Activated naive CD4-positive, alpha-beta T cell treated with Interleukin-2 at 50 U/mL for 16 hours (primary cell): ENCODE data around the gene SDK2.

Experiments
- DNase-seq: peaks from one replicate; pipeline ENCODE4 v3.0.0-alpha.2; 2020

Gene SDK2

DNA sequence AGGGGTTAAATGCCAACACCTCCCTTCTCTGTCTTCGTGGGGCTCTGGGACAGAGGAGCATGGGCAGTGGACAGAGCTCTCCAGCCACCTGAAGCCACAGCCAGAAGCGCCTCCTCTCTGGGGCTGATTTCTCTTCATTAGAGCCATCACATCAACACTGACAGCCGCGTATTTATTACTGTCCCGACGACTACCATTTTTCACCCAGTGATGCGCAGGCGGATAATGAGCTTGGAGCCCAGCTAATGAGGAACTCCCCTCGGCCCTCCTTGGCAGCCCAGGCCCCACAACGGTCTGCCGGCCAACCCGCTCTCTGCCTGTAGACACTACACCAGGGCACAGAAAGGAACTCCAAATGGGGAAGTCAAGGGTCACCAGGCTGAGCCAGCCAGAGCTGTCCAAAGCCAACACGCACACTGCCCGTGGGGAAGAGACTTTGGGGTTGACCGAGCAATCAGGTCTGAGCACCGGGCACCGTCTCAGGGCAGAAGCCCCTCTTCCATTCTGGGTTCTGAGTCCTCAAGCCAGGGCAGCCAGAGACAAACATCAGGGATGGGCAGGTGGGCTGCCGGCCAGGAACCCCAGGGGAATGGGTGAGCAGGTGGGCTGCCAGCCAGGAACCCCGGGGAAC is 13.2 kb downstream of the SDK2 start:
- DNase-seq = no peak

GRCh38 chr17:73630531-73630930 is 13.7 kb downstream of the SDK2 start:
- no peak for DNase-seq

- DNase-seq = no peak
These were observed 15.3 kb downstream of the SDK2 start for GRCh38 chr17:73628642-73629552.

- DNase-seq = no peak
These were observed 18.1 kb downstream of the SDK2 start for GRCh38 chr17:73625991-73626673.

- no peak for DNase-seq
These were observed 19.2 kb downstream of the SDK2 start for GRCh38 chr17:73625006-73625405.

DNA sequence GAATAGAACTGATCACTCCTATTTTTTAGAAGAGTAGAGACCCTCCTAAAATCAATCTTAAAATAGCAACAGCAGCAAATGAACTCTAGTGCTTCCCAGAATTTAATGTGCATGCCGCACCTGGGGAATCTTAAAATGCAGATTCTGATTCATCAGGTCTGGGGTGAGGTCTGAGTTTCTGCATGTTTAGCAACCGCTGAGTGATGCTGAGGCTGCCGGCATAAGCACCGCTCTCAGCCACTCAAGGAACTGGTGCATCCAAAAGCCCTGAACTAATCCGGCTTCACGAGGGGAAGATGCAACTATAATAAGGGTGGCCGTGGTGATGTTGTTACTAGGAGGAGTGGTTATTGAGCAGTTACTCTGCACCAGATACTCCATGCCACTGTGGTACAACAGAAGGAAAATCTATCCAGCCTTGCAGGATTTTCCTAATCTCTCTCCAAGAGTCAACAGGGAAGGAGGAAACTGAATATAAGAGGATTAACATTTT is 19.7 kb downstream of the SDK2 start:
- DNase-seq = no peak

DNA sequence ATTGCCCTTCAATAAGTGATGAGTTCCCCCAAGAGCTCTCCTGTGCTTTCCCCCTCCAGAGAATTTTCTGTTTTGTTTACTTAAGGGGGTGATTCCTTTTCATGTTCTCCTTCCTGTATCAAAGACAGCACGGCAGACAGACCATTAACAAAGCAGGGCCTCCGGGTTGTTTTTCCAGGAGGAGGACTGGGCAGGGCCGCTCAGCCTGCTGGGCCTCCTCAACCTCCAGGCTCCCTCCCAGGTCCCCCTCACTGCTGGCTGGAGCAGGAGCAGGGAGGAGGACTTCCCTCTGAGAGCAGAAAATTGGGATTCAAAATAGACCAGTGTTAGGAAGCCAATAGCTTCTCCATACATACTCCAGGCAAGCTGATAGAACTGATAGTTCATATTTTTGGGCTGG is 20.4 kb downstream of the SDK2 start:
- no peak for DNase-seq

- no peak for DNase-seq
These were observed 21.0 kb downstream of the SDK2 start for GRCh38 chr17:73623247-73623646.

DNA sequence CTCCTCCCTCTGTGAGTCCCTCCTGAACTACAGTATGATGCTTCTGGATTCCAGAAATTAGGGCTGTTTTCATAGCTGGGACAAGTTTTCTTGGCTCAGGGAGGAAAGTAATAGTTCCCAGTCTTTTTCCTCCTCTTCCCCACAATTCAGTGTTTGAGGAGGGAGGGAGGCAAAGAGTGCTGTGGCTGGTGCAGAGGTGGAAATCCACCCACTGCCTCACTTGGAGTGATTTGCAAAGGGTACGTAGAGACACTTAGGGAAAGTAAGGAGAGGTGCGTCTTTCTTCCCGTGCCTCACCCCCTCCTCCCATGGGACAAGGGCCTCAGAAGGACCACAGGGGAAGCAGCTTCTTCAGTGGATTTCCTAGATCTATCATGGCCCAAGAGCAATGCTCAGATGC is 21.9 kb downstream of the SDK2 start:
- DNase-seq = no peak

- DNase-seq = no peak
These were observed 22.6 kb downstream of the SDK2 start for GRCh38 chr17:73621685-73622084.

DNA sequence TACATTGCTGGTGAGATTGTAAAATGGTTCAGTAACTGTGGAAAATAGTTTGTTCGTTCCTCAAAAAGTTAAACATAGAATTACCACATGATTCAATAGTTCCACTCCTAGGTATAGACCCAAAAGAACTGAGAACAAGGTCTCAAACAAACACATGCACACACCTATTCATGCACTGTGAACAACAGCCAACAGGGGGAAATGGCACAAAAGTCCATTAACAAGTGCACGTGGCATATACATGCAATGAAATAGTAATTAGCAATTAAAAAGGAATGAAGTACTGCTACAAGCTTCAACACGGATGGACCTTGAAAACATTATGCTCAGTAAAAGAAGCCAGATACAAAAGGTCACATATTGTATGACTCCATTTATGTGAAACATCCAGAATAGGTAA is 23.8 kb downstream of the SDK2 start:
- DNase-seq = no peak

- DNase-seq = no peak
These were observed 26.7 kb downstream of the SDK2 start for GRCh38 chr17:73617501-73617900.

DNA sequence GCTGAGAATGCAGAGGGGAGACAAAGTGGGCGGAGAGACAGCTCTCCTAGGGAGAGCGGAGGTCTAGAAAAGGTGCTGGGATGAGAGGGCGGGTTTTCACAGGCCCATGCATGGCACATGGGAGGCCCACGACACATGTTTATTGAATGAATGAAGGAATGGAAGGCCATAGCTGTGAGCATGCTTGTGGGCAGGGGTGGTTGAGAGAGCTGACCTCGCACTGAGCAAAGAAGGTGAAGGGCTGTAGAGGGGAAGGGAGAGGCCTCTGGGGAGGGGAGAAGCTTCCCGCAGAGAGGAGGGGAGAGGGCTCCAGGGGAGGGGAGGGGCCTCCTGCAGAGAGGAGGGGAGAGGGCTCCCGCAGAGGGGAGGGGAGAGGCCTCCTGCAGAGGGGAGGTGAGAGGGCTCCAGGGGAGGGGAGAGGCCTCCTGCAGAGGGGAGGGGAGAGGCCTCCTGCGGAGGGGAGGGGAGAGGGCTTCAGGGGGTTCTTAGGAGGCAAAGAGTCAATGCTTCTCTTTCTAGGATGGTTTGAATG is 27.3 kb downstream of the SDK2 start:
- DNase-seq = no peak

GRCh38 chr17:73616120-73616872 is 27.9 kb downstream of the SDK2 start:
- no peak for DNase-seq

DNA sequence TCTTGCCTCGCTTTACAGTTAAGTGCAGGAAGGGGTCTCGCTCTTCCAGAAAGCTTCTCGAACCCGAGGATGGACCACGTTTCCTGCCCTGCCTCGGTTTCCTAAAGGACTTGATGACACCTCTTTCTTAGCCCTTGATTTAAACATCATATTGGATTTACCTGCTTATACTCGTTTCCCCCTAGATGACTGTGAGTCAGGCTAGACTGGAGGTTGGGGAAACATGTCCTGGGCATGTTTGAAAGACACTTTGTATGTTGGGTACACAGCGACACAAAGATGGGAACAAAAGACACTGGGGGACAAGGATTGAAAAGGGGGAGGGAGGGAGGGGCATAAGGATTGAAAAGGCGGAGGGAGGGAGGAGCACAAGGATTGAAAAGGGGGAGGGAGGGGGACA is 30.0 kb downstream of the SDK2 start:
- no peak for DNase-seq

DNA sequence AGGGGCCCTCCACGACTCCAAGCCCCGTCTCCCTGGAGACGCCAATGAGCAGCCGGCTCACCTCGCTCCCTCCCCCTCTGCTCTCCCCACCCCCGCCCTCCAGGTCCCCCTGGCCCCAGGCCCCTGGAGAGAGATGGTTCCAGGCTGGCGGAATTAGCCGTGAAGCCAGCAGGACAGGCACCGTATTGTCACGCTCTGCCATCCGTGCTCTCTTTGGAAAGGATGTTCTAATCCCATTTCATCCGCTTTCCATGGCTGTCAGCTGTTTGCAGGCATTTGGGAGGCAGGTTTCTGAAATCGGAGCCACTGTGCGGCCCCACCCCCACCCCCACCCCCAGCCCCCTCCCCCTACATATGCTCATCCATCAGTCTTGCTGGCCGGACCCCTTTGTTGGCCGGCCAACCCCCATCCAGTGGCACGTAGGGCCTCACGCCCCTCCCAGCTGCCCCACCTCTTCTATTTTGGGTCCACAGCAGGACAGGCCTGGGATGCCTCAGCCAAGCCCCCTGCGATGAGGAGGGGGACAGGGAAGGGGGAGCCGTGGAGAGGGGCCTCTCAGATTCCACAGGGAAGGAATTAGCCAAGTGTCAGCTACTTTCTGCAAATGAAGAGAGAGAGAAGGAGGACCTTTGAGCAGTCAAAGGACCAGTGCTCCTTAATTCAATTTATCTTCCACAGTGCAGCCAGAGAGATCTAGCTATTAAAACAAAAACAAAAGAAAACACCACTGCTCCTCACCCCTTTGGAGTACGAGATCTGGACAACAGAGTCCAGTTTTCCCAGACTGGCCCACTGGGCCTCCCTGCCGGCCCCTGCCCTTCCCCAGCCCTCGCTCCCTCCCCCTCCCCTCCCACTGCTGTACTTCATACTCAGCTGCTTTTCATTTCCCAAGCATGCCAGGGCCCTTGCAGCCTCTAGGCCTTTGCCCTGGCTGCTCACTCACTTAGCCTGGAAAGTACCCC is 30.7 kb downstream of the SDK2 start:
- DNase-seq = no peak

DNA sequence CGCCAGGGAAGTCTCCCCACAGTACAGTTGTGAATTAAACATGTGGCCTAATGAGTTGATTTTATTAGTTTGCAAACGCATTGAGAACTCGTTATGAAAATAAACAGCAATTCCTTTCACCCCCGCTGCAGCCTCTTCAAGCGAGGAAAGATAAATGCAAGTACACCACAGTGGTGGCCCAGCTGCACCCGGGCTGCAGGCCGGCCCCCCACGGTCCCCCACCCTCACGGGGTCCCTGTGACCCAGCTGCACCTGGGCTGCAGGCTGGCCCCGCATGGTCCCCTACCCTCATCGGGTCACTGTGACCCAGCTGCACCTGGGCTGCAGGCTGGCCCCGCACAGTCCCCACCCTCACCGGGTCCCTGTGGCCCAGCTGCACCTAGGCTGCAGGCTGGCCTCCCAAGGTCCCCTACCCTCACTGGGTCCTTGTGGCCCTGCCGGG is 32.2 kb downstream of the SDK2 start:
- no peak for DNase-seq

GRCh38 chr17:73611630-73612029 is 32.6 kb downstream of the SDK2 start:
- no peak for DNase-seq

DNA sequence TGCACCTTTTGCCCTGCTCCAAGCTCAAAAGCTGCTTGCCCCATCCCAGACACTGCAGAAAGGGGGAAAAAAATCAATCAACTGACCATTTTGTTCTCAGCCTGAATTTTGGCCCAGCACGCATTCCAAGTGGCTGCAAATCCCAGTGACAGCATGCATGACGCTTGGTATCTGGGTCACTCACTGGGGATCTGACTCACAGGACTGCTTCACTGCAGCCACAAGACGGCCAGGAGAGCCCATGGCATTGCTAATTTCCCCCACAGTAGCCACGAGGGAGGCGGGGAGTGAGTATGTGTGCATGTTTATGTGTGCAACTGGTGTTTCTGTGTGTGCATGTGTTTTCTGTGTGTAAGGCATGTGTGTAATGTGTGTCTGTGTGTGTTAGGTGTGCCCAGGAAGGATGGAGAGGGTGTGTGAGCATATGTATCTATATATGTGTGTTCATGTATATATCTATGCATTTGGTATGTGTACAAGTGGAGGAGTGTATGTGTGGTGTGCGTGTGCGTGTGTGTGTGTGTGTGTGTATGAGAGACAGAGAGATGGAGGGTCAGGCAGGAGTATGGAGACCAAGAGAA is 33.8 kb downstream of the SDK2 start:
- no peak for DNase-seq

DNA sequence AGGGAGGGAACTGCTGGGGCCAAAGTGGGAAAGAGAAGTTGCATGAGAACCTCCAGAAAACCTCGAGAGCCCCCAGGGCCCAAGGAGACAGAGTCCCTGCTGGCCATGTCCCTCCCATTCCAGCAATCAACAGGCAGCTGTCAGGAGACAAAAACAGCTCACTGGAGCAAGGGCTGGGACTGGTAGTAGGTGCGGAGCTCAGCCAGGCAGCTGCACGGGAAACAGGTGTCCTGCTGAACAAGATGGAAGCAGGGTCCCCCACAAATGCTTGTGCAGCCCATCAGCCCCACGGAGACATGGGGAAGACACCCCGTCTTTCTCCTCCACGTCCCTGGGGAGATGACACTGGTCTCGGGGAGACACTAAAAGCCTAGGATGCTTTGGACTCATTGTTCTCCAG is 34.5 kb downstream of the SDK2 start:
- no peak for DNase-seq

DNA sequence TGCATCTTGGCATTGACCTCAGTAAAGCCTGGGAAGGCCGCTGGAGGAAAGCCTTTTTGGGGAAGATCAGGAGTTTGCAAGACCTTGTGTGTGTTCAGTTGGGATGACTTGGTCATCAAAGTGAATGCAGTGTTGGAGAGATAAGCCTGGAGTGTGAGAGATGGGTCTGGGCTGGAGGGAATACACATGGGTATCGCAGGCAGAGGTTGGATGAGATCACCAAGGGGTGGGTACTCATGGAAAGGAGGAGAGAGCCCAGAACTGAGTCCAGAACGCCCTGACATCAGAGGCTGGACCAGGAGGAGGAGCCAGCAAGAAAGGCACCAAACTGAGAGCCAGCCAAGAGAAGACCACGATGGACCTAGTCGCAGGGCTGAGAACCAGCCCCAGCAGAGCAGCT is 35.2 kb downstream of the SDK2 start:
- no peak for DNase-seq
